NOMO-1 treated with dmso at 0.1 percent for 144 hours (cell line): ENCODE measurements around the gene OBSCN.

Experiments used
- DNase-seq: peaks from one replicate; lab custom pipeline; 2025; ENCODE audit not compliant: unreplicated experiment; lab: John Stamatoyannopoulos, UW

Gene OBSCN

DNA sequence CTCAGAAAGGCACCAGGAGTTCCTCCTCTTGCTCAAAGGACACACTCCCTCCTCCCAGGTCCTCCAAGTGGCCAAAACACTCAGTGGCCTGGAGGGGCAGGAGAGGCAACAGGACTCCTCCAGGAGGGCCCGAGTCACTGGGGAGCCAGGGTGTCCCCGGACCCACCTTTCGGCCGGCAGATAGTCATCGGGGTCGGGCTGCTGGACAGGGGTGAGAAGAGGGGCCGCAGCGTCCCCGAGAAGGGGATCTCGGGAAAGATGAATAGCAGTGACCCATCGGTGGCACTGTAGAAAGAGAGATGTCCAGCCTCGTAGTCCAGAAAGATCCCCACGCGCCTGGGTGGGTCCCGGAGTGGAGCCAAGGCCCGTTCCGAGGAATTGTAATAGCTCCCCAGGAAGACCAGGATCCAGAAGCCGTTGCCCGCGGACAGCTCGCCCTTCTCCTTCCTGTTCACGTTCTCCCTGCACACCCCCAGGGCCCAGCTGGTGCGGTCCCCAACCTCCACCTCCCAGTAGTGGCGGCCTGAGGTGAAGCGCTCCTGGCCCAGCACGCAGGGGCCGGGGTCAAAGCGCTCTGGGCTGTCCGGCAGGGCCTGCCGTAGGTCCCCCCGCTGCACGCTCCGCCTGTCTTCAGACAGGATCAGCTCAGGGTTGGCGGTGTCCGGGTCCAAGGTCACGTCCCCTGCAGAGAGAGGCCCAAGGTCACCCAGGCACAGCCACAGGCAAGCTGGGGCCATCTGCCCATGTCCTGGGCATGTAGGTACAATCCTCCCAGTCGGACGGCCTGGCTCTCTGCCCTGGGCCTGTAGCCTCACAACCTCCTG, 186.9 kb downstream of the OBSCN start:
- DNase-seq: no peak

DNA sequence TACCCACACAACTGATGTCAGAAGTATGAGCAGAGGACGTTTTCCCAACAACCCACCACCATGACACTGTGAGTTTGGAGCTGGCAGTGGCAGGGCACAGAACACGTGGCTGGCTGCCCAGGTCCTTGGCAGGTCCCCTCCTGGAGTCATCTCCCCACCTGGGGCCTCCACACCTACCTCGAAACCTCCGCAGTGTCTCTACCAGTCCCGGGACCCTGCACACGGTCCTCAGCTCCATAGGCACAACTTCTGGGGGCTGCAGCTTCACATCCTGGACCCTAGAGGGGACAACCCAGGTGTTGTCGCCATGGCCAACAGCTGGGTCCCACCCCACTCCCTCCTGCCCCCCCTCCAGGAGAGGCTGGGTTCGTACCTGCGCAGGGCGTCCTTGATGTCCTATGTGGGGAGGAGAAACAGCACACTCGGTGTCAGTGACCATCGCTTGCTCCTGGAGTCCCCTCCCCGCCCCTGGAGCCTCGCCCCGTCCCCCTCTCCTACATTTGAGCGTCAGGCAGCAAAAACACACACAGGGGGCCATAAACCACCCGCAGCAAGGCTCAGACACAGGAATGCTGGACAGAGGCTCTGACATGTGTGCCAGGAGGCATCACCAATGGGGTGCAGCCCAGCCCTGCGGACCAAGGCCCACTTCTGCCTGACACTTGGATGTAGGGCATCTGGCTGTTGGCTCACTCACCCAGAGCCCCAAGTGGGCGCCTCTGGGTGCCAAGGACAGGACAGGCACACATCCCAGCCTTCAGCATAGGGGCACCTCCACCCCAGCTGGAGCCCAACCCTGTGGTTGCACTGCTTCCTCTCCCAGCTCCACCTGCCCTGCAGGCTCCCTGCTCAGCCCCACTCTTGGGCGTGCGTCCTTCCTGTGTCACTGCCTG, 189.2 kb downstream of the OBSCN start:
- DNase-seq: no peak

DNA sequence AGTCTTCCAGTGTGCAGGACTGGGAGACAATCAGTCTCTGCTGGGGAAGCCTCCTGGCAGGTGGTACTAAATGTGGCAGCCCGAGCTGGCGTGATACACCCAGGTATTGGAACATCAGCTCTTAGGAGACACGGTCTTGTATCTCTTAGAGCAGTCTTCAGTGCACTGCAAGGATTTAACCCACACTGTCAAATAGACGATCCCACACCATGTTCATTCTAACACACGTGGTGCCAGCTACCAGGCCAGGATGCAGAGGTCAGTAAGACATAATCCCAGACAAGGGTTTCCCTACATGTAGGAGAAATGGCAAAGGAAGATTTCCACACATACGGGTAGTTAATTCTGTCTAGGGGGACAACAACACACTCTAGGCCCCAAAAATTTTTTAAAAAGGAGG, 190.1 kb downstream of the OBSCN start:
- DNase-seq: no peak

DNA sequence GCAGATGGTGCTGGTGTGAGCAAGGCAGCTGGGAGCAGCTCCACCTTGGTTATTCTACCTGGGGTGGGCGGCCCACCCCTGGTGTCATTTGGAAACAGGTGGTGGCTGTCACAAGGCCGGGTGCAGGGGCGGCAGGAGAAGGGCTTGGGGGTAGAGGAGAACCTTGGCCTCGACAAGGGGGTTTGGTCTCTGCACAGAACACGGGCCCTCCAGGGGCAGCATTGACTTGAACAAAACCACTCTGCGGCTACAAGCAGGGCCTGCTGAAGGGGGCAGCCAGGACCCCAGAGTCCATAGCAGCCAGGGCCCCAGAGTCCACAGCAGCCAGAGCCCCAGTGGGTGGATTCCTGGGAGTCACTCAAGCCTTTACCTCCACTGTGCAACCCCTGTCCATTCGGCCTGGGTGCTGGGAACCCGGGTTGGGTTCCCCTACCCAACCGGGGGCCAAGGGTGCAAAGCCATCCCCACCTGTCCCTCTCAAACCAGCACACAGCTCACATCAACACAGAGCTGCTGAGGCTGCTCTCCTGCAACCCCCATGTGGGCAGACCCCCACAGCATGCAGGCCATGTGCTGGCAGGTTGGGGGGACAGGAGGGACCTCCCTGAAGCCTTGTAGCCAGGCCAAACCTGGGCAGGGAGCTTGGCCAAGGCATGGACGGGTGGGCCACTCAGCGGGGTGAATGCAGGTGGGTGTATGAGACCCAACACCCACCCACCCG, 191.1 kb downstream of the OBSCN start:
- DNase-seq: no peak

DNA sequence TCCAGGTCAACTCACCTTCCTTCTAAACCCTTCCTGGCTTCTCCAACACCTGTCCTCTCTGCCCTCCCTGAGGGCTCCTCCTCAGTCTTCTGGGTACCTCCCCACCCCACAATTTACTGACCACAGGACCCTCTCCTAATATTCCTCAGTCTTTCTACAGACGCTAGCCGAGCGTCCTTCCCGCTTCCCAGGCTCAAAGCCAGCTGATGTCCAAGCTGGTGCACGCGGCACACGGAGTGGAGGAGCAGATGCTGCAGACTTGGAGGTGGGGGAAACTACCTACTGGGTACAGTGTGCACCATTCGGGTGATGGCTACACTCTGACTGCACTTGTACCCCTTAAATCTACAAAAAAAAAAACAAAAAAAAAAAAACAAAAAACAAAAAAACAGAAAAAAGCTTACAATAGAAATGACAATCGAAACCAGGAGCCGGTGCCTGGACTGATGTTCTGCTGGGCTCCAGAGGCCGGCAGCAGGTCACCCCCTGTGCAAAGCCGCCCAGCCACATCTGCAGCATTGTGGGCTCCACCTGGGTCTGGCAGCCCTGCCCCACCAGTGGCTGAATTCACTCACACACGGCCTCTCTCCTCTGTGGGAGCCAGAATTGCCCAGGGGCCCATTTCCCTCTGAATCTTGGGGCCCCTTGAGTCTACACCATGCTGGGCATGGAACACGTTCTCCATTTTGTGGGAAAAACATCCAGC, 191.8 kb downstream of the OBSCN start:
- DNase-seq: no peak

DNA sequence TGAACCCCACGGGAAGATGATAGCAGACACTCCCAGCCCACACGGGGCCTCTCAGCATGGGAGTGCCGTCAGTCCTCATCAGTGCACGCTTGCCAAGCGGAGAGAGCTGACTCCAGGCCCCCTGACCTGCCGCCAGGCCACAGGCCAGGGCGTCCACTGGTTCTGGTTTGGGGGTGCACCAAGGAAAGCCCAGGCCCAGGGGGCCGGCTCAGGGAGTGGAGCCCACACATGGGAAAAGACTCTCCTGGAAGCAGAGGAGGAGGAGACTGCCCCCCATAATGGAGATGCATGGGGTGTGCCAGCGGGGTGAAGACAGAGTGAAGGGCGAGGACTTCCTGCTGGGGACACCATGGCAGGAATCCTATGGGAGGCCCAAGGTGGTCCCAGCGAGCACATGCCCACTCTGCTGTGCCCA, 192.4 kb downstream of the OBSCN start:
- DNase-seq: no peak

DNA sequence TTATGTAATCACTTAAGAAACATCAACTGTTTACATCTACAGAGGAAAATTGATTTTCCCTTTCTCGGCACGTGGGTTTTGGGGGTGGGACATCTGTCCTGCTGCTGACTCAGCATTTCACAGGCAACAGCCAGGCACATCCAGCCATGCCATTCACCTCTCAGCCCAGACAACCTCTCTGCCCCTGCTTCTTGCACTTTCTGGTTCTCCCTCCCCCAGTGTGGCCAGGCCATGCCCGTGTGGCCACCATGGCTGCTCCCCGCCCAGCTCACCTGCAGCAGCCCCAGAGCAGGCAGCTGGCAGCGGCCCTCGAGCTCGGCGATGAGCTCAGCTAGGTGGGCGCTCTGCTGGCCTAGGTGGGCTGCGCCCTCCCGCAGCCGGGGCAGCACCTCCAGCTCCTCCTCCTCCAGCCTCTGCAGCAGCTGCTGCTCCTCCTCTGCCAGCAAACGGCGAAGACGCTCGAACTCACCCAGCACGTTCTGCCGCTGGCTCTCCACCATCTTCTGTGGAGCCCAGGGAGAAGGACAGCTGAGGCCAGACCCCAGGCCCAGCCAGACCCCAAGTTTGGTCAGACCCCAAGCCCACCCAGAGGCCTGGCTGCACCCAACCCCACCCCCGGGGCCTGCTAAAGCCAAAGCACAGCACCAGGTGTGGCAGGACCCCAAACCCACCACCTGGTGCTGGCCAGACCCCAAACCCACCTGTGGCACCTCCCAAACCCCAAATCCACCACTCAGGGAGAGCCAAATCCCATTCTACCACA, 193.0 kb downstream of the OBSCN start:
- DNase-seq: no peak

DNA sequence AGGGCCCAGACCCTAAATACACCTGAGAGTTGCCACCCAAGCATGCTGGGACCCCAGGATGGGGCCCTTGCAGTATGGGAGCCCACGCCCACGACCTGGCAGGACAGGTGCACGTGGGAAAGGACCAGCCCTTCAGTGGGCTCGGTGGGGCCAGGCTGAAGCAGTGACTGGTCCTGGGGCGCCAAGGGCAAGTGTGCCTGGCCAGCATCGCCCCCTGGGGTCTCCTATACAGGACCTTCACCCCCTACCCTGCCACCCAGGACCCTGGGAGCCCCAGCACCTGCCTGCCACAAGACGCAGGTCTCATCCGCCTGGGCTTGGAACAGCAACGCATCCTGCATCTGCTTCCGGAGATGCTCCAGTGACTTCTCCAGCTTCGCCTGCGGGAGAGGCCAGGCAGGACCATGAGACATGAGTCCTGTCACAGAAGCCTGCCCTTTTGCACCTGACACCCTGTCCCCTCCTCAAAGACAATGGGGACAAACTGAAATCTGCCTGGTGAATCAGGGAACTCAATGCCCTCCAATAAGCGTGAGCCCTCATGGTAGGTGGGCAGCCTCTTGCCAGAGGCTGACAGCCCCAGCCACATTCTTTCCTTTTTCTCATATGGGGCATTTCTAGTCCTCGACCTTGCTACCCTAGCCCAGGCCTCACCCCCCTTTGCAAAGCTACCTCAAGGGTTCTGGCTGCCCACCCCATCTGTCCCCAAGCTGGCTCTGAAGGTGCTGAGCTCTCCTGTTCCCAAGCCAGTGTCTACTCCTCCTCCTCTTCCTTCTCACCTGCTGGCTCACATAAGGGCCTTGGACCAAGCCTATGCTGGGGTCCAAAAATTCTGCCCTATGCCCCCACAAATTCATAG, 194.2 kb downstream of the OBSCN start:
- no peak for DNase-seq

DNA sequence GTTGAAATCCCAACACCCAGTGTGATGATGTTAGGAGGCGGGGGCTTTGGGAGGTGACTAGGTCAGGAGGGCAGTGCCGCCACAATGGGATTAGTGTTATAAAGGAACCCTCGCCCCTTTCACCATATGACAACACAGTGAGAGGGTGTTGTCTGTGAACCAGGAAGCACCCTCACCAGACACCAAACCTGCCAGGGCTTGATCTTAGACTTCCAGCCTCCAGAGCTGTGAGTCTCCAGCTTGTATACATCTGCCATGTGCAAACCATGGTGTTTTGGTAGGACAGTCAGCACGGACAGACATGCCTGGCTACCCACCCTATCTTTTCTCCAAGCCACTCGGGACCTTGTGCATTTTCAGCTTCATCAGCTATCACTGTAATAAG, 194.8 kb downstream of the OBSCN start:
- DNase-seq: no peak

DNA sequence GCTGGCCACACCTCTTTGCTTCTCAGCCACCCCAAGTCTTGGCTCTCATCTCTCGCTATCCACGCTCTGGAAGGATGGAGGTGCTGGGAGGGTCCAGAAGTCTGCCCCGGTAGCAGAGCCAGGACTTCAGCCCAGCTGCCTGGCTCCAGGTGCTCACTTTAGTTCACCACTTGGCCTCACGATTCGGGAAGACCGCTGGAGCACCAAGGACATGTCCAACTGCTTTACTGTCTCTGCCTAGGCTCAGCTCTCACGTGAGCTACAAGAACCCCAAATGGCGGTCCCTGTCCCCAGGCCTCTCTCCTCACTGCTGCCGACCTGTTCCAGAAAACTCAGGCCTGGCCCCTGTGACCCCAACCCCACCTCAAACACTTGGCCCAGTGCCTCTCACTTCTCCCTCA, 195.4 kb downstream of the OBSCN start:
- DNase-seq: no peak

DNA sequence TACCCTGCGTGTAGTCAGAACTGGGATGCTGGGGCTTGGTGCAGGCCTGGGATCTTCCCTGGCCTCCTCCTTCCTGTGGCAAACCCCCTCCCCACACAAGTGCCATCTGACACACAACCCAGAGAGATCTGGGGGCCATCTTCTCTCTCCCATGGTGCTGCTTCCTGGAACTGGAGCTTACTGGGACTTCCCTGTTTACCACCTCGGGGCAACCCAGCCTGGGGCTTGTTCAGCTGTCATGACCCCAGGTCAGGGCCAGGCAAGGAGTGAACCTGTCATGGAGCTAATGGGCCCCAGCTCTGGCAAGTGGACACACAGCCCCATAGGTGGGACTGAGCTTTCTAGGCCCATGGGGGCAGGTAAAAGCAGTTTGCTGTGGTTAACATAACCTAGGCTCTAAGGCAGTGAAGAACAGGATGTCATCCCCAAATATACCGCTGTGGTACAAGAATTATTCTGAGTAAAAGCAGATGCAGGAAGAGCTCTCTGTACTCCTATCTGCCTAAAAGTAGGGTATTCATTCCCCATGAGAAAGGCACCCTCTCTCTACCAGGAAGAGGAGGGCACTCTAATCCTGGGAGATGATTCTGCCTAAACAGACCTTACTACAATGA, 196.4 kb downstream of the OBSCN start:
- DNase-seq: no peak

DNA sequence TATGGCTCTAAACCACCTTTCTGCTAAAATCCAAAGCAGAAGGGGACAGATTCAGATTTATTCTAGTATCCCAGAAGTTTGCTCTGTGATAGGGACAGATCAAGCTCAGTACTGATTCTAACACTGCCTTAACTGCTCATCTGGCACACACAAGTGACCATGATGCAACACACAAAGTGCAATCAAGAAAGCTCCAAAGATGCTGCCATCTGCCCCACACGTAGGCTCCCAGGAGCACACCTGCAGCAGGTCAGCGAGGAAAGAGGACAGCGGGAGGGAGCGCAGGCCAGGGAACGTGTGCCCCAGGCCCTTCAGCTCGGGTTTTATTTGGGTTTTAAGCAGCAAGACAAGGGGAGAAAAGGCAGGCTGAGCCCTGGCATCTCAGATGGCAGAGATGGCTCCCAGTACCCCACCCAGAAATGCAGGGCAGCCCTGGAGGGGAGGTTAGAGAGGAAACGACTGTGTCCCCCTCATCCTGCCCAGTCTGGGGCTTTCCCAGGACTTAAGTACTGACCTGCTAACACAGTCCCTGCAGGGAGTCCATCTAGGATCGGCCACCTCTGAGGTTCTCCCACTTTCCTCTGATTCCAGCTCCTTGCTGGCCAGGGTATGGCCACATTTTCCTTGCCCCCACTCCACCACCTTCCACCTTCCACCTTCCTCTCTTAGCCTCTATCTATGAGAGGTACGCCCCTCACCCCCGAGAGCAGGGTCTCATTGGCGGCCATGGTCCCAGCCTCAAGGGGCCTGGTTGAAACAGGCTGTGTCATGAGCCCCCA, 197.5 kb downstream of the OBSCN start:
- no peak for DNase-seq

DNA sequence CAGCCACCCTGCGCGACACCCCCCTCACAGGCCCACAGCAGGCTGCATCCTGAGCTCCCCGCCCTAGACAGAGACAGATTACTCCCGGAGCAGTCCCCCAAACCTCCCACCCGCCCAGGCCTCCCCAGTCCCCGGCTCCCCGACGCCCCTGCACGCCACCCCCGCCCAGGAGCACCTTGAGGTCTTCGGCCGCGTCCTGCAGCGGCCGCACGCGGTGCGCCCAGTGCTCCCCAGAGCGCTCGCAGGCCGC, 198.1 kb downstream of the OBSCN start:
- no peak for DNase-seq

DNA sequence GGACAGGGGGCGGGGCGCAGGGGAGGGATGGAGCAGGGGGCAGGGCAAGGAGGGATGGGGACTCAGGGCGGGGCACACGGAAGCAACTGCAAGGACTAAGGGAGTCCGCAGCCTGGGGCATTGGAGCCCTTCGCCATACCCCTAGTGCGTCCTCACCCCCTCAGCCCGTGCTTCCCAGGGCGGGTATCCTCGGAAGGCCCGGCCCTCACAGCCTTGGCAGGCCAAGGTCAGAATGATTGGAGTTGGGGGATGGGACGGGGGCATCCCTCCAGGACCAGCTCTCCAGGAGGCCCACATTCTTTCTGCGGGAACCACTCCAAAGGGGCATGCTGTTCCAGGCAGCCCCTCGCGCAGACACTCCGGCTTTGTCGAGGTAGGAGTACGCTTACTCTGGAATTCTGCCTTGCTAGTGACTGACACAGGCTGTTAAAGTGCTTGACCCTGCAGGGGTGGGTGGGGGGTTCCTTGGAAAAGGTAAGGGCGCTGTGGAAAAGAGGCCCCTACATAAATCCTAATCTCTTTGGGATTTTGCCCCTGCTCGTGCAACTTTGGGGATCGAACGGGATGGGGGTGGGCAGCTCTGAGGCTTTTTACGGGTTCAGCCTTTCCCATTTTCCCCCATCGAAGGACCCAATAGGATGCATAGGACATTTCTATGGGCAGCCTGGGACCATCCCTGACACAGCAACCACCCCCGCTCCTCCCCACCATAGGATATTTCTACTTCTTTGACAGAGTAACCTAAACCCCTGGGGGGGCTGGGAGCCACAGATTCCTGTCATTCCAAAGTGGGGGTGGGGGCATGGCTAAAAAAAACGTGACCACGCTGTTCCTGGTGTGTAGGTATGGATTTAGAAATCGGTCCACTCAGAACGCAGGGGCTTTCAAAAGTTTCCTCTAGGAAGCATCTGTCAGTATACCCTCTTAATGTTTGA, 199.5 kb downstream of the OBSCN start:
- DNase-seq: no peak

DNA sequence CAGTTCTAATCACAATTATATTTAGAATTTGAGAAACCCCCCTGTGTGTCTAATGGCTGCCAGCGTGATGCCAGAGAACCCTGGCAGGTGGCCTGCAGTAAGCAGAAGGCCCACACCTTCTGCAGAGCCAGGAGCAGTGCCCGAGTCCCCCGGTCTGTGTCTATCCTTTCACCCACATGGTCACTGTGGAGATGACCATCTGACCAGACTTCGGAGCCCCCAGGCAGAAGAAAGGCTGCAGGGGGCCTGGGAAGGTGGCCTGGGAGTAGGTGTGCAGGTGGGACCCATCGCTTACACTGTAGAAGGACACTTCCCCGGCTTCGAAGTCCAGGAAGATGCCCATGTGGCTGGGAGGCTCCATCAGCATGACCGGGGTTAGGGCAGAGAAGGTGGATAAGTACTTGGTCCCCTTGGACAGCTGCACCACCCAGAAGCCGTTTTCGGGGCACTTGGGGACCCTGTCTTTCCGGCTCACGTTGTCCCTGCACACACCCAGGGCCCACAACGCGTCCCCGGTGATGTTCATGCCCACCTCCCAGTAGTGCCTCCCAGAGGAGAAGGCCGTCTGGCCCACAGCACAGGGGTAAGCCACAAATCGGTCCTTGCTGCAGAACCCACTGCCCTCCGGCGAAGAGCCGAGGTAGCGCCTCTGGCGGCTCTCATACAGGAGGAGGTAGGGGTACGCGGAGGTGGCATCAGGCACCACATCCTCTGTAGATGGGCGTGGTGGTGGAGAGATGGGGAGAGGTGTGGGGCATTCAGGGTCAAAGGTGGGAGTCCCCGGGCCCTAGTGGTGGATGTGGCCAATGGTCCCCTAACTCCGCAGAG, 200.4 kb downstream of the OBSCN start:
- no peak for DNase-seq
